Activated T-cell treated with anti-CD3 and anti-CD28 coated beads, Interleukin-2, amount 50 U/mL, for 1 hour (primary cell): ENCODE results near the gene CLDN4.
"Not testable (repeated sequence)": the region's sequence is repeated elsewhere in the genome, so short reads cannot be mapped to it uniquely, and the experiment has no call there.

Experiments
- DNase-seq: peaks from one replicate; pipeline ENCODE4 v3.0.0-alpha.2; 2020

CLDN4 gene

GRCh38 chr7:73844131-73844547, 13.3 kb downstream of the CLDN4 start:
- no peak for DNase-seq

- no peak for DNase-seq
Observed at GRCh38 chr7:73844848-73845460, 14.2 kb downstream of the CLDN4 start.

DNA sequence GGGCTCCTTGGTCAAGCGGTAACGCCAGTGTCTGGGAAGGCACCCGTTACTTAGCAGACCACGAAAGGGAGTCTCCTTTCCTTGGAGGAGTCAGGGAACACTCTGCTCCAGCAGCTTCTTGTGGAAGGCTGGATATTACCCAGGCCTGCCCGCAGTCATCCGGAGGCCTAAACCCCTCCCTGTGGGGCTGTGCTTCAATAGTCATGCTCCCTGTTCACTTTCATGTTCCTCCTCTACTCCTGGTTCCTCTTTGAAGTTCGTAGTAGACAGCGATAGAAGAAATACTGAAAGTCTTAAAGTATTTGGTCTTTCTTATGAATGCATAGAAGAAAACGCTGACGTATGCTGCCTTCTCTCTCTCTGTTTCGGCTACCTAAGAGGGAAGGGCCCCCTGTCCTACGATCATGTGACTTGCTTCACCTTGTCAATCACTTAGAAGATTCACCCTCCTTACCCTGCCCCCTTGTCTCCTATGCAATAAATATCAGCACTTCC, 15.0 kb downstream of the CLDN4 start:
- DNase-seq: not testable (repeated sequence)

GRCh38 chr7:73847941-73848723, 17.3 kb downstream of the CLDN4 start:
- DNase-seq: no peak

DNA sequence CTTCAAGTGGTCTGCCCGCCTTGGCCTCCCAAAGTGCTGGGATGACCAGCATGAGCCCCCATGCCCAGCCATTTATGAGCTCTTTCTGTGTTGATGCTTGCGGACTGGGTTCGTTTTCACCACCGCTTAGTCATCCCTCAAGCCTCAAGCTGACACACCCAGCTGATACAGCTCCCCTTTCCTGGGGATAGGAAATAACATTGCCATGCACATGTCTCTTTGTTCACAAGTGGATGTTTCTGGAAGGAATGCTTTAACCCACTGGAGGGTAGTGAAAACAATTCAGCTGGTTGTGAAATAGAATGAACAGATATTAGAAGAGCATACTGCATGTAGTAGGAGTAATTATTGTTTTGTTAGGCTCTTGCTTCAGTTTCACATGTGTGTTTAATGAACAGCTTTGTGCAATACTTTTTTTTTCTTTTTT, 20.0 kb downstream of the CLDN4 start:
- DNase-seq: no peak

DNA sequence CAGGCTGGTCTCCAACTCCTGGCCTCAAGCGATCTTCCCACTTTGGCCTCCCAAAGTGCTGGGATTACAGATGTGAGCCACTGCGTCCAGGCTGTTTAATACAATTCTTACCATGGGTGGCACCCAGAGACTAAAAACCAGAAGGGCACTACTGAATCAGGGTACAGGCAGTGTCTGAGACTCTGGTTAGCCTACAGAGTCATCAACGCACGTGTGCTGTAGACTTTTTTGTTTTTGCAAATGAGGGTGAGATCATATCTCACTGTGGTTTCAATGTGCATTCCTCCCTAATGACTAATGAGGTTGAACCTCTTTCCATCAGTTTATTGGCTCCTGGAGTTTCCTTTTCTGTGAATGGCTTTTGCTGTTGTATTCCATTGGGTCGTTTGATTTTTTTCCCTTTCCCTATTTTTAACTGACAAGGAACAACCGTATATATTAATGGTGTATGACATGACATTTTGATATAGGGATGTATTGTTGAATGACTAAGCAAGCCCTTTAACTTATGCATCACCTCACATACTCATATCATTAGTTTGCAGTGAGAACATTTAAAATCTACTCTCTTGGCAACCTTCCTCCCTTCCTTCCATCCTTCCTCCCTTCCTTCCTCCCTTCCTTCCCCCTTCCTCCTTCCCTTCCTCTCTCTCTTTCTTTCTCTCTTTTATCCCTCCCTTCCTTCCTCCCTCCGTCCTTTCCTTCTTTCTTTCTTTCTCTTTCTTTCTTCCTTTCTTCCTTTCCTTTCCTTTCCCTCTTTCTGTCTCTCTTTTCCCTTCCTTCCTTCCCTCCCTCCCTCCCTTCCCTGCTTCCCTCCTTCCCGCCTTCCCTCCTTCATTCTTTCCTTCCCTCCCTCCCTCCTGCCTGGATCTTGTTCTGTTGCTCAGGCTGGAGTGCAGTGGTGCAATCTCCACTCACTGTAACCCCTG, 20.9 kb downstream of the CLDN4 start:
- DNase-seq: no peak

- no peak for DNase-seq
Observed at GRCh38 chr7:73852500-73852899, 21.7 kb downstream of the CLDN4 start.

DNA sequence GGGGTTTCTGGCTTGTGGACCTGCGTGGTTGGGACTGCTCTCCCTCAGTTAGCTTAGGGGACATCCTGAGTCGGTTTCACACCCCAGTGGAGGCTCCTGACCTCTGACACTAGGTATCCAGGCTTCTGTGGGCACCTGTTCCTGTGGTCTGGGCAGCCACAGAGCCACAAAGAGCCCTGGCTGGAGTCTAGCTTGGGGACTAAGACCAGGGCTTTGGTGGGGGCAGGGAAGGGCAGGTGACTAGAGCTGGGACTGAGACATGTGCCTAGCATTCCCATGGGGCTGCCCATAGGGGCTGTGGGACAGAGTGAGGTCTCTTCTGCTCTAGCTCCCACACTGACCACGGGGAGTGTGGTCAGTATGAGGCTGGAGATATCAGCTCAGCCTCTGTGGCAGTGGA, 26.1 kb downstream of the CLDN4 start:
- no peak for DNase-seq

- no peak for DNase-seq
Observed at GRCh38 chr7:73858807-73859206, 28.0 kb downstream of the CLDN4 start.

DNA sequence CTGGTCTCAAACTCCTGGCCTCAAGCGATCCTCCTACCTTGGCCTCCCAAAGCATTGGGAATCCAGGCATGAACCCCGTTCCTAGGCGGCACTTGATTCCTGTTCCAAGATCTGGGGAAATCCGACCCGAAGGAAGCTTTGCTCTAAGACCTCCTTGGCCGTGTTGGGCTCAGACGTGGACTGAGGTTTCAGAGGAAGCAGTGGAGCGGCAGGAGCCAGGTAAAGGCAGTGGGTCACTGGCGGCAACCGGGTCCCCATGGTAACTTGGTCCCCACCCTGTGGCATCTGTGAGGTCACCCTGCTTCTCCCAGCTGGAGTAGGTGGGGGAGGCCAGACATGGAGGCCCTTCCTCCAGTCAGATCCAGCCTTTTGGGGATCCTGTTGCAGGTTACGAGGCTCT, 30.1 kb downstream of the CLDN4 start, which contains the start of gene TMEM270:
TMEM270 (plus strand) TSS at position 301 of the 400 bp plus-strand sequence; CDS start at position 337, 36 bp downstream.
- no peak for DNase-seq

- no peak for DNase-seq
Observed at GRCh38 chr7:73861305-73861704, 30.5 kb downstream of the CLDN4 start.

DNA sequence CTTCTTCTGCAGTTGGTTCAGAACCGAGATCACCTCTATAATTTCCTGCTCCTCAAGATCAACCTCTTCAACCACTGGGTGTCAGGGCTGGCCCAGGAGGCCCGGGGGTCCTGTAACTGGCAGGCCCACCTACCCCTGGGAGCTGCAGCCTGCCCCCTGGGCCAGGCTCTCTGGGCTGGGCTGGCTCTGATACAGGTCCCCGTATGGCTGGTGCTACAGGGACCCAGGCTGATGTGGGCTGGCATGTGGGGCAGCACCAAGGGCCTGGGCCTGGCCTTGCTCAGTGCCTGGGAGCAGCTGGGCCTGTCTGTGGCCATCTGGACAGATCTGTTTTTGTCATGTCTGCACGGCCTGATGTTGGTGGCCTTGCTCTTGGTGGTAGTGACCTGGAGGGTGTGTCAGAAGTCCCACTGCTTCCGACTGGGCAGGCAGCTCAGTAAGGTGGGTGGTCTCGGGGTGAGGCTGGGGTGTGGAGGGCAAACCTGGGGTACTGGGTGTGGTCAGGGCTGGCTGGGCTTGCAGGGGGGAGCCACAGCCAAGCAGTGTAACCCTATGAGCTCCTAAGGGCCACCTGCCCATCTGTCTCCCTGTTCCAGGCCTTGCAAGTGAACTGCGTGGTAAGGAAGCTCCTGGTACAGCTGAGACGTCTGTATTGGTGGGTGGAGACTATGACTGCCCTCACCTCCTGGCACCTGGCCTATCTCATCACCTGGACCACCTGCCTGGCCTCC, 34.4 kb downstream of the CLDN4 start:
- no peak for DNase-seq

DNA sequence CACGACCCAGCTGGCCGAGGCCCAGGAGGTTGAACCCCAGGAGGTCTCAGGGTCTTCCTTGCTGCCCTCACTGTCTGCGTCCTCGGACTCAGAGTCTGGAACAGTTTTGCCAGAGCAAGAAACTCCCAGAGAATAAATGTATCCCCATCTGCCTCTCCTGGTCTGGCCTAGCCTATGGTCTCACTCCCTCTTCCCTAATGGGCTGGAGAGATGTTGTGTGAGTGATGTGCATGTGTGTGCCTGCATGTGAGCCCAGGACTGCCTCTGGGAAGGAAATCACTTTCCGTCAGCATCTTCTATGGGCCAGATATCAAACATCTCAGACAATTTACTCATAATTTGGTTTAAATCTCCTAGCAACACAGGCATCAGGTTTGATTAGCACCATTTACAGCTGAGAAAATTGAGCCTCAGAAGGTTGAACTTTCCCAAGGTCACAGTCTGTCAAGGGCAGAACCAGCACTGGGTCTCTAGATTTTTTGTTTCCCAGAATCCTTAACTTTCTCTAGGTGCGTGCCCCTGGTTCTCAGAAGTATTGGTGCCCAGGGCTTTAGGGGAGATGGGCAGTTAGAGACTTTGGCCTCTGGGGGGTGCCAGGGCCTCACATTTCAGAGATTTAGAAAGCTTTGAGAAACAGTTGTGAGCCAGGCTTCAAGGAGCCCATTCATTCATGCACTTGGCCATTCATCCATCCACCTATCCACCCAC, 35.1 kb downstream of the CLDN4 start:
- DNase-seq: no peak

DNA sequence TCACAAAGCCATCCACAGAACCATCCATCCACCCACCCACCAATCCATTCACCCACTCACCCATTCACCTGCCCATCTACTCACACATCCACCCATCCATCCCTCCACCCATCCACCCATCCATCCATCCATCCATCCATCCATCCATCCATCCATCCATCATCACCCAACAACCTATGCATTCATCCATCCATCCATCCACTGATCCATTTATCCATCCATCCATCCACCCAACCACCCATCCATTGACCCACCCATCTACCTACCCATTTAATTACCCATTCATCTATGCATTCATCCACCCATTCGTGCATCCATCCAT, 35.6 kb downstream of the CLDN4 start:
- DNase-seq: no peak

- DNase-seq: no peak
Observed at GRCh38 chr7:73869011-73869798, 38.4 kb downstream of the CLDN4 start.

DNA sequence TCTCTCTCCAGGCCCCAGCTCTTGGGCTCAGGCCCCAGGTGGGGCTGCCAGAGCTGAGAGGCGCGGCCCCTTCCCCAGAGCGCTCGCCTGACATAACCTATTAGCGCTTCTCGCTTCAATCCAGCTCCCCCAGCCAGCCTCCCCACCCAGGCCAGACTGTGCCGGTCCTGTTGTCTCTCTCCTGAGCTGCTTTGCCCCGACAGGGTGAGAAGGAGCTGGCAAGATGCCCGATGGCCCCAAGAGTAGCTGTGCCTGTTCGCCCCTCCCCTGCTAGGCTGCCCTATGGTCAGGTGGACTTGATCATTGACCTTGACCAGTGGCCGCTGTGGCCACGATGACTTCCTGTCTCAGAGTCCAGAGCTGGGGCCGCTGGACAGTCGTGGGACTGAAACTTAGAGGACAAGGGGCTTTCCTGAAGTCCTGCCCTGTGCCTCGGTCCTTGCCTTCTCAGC, 39.3 kb downstream of the CLDN4 start:
- DNase-seq: no peak

- no peak for DNase-seq
Observed at GRCh38 chr7:73871163-73872011, 40.6 kb downstream of the CLDN4 start.

GRCh38 chr7:73872056-73872908, 41.5 kb downstream of the CLDN4 start:
- DNase-seq: no peak

- DNase-seq: no peak
Observed at GRCh38 chr7:73876361-73876760, 45.6 kb downstream of the CLDN4 start.
